B cell (primary cell): Measurements from ENCODE around the gene HABP2.

Source experiments
- CTCF ChIP-seq: fragments of 200-600 bp; IDR thresholded peaks from one replicate; pipeline ENCODE4 v1.8.0; 2022; ENCODE audit warnings: antibody characterized with exemption, mild to moderate bottlenecking
- EZH2 ChIP-seq: IDR thresholded peaks from 2 replicates; pipeline ENCODE4 v1.6.1; 2012; ENCODE audit warnings: borderline replicate concordance, low read depth, mild to moderate bottlenecking, moderate library complexity, low read length; ENCODE audit not compliant: insufficient read depth, poor library complexity, severe bottlenecking

- TF ChIP-seq CTCF (no peak), EZH2 (no peak)
Observed at GRCh38 chr10:113612154-113612553, 59.3 kb downstream of the HABP2 start.
